GM23338 (cell line): ENCODE results near the gene GPR143. TPM values are rescaled to one million over a fixed set of nuclear protein-coding genes. Genes with fewer than 3 reads are reported as not detected.

Source experiments
- ATAC-seq: fragments of 200-7000 bp; cut with Tn5 transposase; 3 replicates; pipeline ENCODE4 v1.9.1; 2020
- DNase-seq: peaks from one replicate; pipeline ENCODE4 v3.0.0-alpha.2; 2015; ENCODE audit warnings: low spot score
- H2AFZ ChIP-seq: fragments of 200-600 bp; sonication (generic); 2 replicates; pipeline ENCODE4 v1.8.0; 2016; ENCODE audit warnings: antibody characterized with exemption, mild to moderate bottlenecking, moderate library complexity
- H3F3A ChIP-seq: fragments of 200-600 bp; sonication (generic); replicated peaks from 2 replicates; pipeline ENCODE4 v1.8.0; 2017; ENCODE audit warnings: antibody characterized with exemption, mixed run types, low read depth
- H3K27ac ChIP-seq: fragments of 200-600 bp; sonication (generic); 2 replicates; pipeline ENCODE4 v1.6.1; 2016; ENCODE audit warnings: low read depth
- H3K27me3 ChIP-seq: fragments of 200-600 bp; sonication (generic); 2 replicates; pipeline ENCODE4 v1.8.0; 2016; ENCODE audit warnings: mild to moderate bottlenecking, mixed run types, moderate library complexity; ENCODE audit not compliant: insufficient read depth
- H3K36me3 ChIP-seq: fragments of 200-600 bp; sonication (generic); 2 replicates; pipeline ENCODE4 v1.8.0; 2016; ENCODE audit warnings: mild to moderate bottlenecking; ENCODE audit not compliant: insufficient read depth
- H3K4me1 ChIP-seq: fragments of 200-600 bp; sonication (generic); 2 replicates; pipeline ENCODE4 v1.8.0; 2016; ENCODE audit warnings: mild to moderate bottlenecking, moderate library complexity; ENCODE audit not compliant: insufficient read depth
- H3K4me2 ChIP-seq: fragments of 200-600 bp; sonication (generic); 2 replicates; pipeline ENCODE4 v1.7.1; 2017; ENCODE audit warnings: mixed run types
- H3K4me3 ChIP-seq: fragments of 200-600 bp; sonication (generic); 2 replicates; pipeline ENCODE4 v1.6.1; 2016; ENCODE audit warnings: mixed run types
- H3K79me2 ChIP-seq: fragments of 200-600 bp; sonication (generic); replicated peaks from 2 replicates; pipeline ENCODE4 v1.8.0; 2017; ENCODE audit warnings: mild to moderate bottlenecking; ENCODE audit not compliant: insufficient read depth
- H3K9me2 ChIP-seq: fragments of 200-600 bp; sonication (generic); 2 replicates; pipeline ENCODE4 v1.8.0; 2017; ENCODE audit not compliant: insufficient read depth
- H4K20me1 ChIP-seq: fragments of 200-600 bp; sonication (generic); replicated peaks from 2 replicates; pipeline ENCODE4 v1.8.0; 2017; ENCODE audit warnings: mild to moderate bottlenecking; ENCODE audit not compliant: insufficient read depth
- H3K27ac Mint-ChIP-seq: 2 replicates; pipeline ENCODE4 v1.8.0; 2020; ENCODE audit warnings: inconsistent platforms, mild to moderate bottlenecking, moderate library complexity, mixed read lengths
- H3K27me3 Mint-ChIP-seq: 3 replicates; pipeline ENCODE4 v1.8.0; 2022; ENCODE audit warnings: low read depth, mild to moderate bottlenecking, moderate library complexity, mixed read lengths, inconsistent platforms; ENCODE audit not compliant: insufficient read depth, poor library complexity
- H3K36me3 Mint-ChIP-seq: 3 replicates; pipeline ENCODE4 v1.8.0; 2021; ENCODE audit warnings: low read depth, mild to moderate bottlenecking, inconsistent platforms, moderate library complexity, mixed read lengths
- H3K4me1 Mint-ChIP-seq: 3 replicates; pipeline ENCODE4 v1.8.0; 2020; ENCODE audit warnings: mild to moderate bottlenecking, inconsistent platforms, mixed read lengths
- H3K4me3 Mint-ChIP-seq: 3 replicates; pipeline ENCODE4 v1.8.0; 2021; ENCODE audit warnings: moderate library complexity, mild to moderate bottlenecking, inconsistent platforms, mixed read lengths
- H3K9me3 Mint-ChIP-seq: 3 replicates; pipeline ENCODE4 v1.8.0; 2020; ENCODE audit warnings: moderate library complexity, mild to moderate bottlenecking, inconsistent platforms, mixed read lengths
- CREB1 ChIP-seq: fragments of 250-450 bp; sonication (Bioruptor Pico); IDR thresholded peaks from 2 replicates; pipeline ENCODE4 v1.5.0; 2020; ENCODE audit warnings: low read depth, mild to moderate bottlenecking, moderate library complexity
- ETS1 ChIP-seq: IDR thresholded peaks from 2 replicates; pipeline ENCODE4 v1.6.1; 2016; ENCODE audit warnings: antibody characterized with exemption
- EZH2 ChIP-seq: fragments of 200-600 bp; sonication (generic); IDR thresholded peaks from one replicate; pipeline ENCODE4 v1.8.0; 2017; ENCODE audit warnings: antibody characterized with exemption, mild to moderate bottlenecking, low read depth; ENCODE audit not compliant: unreplicated experiment
- EZH2phosphoT487 ChIP-seq: fragments of 200-600 bp; sonication (generic); IDR thresholded peaks from one replicate; pipeline ENCODE4 v1.8.1; 2018; ENCODE audit warnings: antibody characterized with exemption; ENCODE audit not compliant: unreplicated experiment
- JUNB ChIP-seq: IDR thresholded peaks from one replicate; pipeline ENCODE4 v1.6.1; 2016; ENCODE audit warnings: antibody characterized with exemption; ENCODE audit not compliant: unreplicated experiment
- NANOG ChIP-seq: IDR thresholded peaks from 2 replicates; pipeline ENCODE4 v1.6.1; 2016; ENCODE audit warnings: antibody characterized with exemption, borderline replicate concordance
- POLR2AphosphoS5 ChIP-seq: IDR thresholded peaks from 2 replicates; pipeline ENCODE4 v1.6.1; 2016; ENCODE audit warnings: antibody characterized with exemption, low read depth
- REST ChIP-seq: IDR thresholded peaks from one replicate; pipeline ENCODE4 v1.6.1; 2018; ENCODE audit warnings: antibody characterized with exemption; ENCODE audit not compliant: unreplicated experiment
- STAT1 ChIP-seq: IDR thresholded peaks from one replicate; pipeline ENCODE4 v1.6.1; 2016; ENCODE audit warnings: antibody characterized with exemption; ENCODE audit not compliant: unreplicated experiment
- ZNF114 ChIP-seq: fragments of 250-450 bp; sonication (Bioruptor Pico); IDR thresholded peaks from 2 replicates; pipeline ENCODE4 v1.5.0; 2020; ENCODE audit warnings: mild to moderate bottlenecking, moderate library complexity
- ZNF331 ChIP-seq: fragments of 250-450 bp; sonication (Bioruptor Pico); IDR thresholded peaks from 2 replicates; pipeline ENCODE4 v1.5.0; 2020; ENCODE audit warnings: low read depth, mild to moderate bottlenecking, moderate library complexity
- ZNF462 ChIP-seq: fragments of 250-450 bp; sonication (Bioruptor Pico); IDR thresholded peaks from 2 replicates; pipeline ENCODE4 v1.5.0; 2020; ENCODE audit warnings: mild to moderate bottlenecking, moderate library complexity
- polyA plus RNA-seq: library from polyadenylated mRNA; unstranded; fragments of >200 nt; fragmentation: Nextera tagmentation; extraction: Ambion mirVana; gene quantifications from 2 replicates; pipeline ENCODE4 v1.2.1, GENCODE V29; 2016
- total RNA-seq: library from RNA; depleted of rRNA; stranded (reverse); fragments of >200 nt; shearing (Covaris generic); gene quantifications from 2 replicates; pipeline ENCODE4 v1.2.3, GENCODE V29; 2014
- TF ChIP-seq, protein P1 (sequence below), 2 experiments: fragments of 200-600 bp in 1 of 2; sonication (generic) in 1 of 2; conservative IDR thresholded peaks; 2 replicates each; pipeline versions ENCODE4 v1.5.1 to v1.6.1; 2016 to 2017; ENCODE audit warnings: antibody characterized with exemption in 2 of 2, low read depth in 2 of 2, mild to moderate bottlenecking in 2 of 2, moderate library complexity in 1 of 2

Gene GPR143
- total and polyA plus RNA-seq, 2 experiments from 2014 or later, result 7.4 to 13.0 TPM

- H4K20me1 ChIP-seq, result no peaks in the 10 kb centered on the region
- TF ChIP-seq CREB1 (CRISPR knock-in tag) (no peak), ZNF331 (CRISPR knock-in tag) (no peak), REST (no peak), EZH2 (no peak), POLR2AphosphoS5 (no peak), NANOG (no peak), ETS1 (no peak), ZNF114 (CRISPR knock-in tag) (no peak), JUNB (no peak), ZNF462 (no peak), EZH2phosphoT487 (no peak), STAT1 (no peak)
- TF ChIP-seq, protein P1, sequence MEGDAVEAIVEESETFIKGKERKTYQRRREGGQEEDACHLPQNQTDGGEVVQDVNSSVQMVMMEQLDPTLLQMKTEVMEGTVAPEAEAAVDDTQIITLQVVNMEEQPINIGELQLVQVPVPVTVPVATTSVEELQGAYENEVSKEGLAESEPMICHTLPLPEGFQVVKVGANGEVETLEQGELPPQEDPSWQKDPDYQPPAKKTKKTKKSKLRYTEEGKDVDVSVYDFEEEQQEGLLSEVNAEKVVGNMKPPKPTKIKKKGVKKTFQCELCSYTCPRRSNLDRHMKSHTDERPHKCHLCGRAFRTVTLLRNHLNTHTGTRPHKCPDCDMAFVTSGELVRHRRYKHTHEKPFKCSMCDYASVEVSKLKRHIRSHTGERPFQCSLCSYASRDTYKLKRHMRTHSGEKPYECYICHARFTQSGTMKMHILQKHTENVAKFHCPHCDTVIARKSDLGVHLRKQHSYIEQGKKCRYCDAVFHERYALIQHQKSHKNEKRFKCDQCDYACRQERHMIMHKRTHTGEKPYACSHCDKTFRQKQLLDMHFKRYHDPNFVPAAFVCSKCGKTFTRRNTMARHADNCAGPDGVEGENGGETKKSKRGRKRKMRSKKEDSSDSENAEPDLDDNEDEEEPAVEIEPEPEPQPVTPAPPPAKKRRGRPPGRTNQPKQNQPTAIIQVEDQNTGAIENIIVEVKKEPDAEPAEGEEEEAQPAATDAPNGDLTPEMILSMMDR (conservative IDR thresholded peaks at IDR 0.05; ENCODE audit: low read depth in 2 of 2), result no peak
- no peak overlapping the region for H3K4me3 ChIP-seq
- H3K36me3 ChIP-seq, result no peaks in the 10 kb centered on the region
- peaks cover 4% of the 10 kb centered on the region; the same call in 1 of the 2 replicates for H3K4me1 ChIP-seq
- H3K36me3 Mint-ChIP-seq, result peaks cover 9% of the 10 kb centered on the region; the same call in 1 of the 3 replicates
- DNase-seq (peak; percentile 11), ATAC-seq (no peak; the same call in 2 of the 3 replicates)
- H3K79me2 ChIP-seq, result no peaks in the 10 kb centered on the region
- no peaks in the 10 kb centered on the region for H3K9me3 Mint-ChIP-seq
- no peaks in the 10 kb centered on the region for H3K27me3 ChIP-seq
- H3K4me1 Mint-ChIP-seq, result peaks cover 18% of the 10 kb centered on the region; the same call in 2 of the 3 replicates
- no peak overlapping the region for H2AFZ ChIP-seq
- H3K27me3 Mint-ChIP-seq, result peaks cover 5% of the 10 kb centered on the region
- H3K27ac Mint-ChIP-seq, result peak overlapping the region; percentile 92
- no peak overlapping the region for H3K4me2 ChIP-seq
- H3K4me3 Mint-ChIP-seq, result no peak overlapping the region
- no peaks in the 10 kb centered on the region for H3K9me2 ChIP-seq
- no peaks in the 10 kb centered on the region for H3F3A ChIP-seq
- no peak overlapping the region for H3K27ac ChIP-seq
These were observed 19.3 kb downstream of the GPR143 start for GRCh38 chrX:9746148-9746888.
